Endothelial cell of umbilical vein (primary cell): ENCODE data around the gene SYT8.

ENCODE experiments used
- CTCF ChIP-seq, 2 donors: IDR thresholded peaks; 1 replicate in 1 of 2; 2 replicates in 1 of 2; pipeline ENCODE4 v1.5.1; 2011; ENCODE audit warnings: low read length in 2 of 2, mild to moderate bottlenecking in 2 of 2, moderate library complexity in 2 of 2, control low read depth in 1 of 2, inconsistent platforms in 1 of 2, low read depth in 1 of 2; ENCODE audit not compliant: insufficient read depth in 1 of 2; ENCODE audit errors: extremely low read depth in 1 of 2
- EZH2 ChIP-seq: IDR thresholded peaks from 2 replicates; pipeline ENCODE4 v1.6.1; 2012; ENCODE audit warnings: borderline replicate concordance, low read depth, mild to moderate bottlenecking, moderate library complexity, low read length, inconsistent platforms; ENCODE audit not compliant: severe bottlenecking
- GATA2 ChIP-seq: IDR thresholded peaks from 2 replicates; pipeline ENCODE4 v1.7.0; 2011; ENCODE audit warnings: low read depth, mild to moderate bottlenecking, moderate library complexity, mixed read lengths, low read length; ENCODE audit not compliant: insufficient read length, insufficient read depth
- MAX ChIP-seq: IDR thresholded peaks from 2 replicates; pipeline ENCODE4 v1.6.1; 2011; ENCODE audit not compliant: insufficient read depth, insufficient read length
- POLR2A ChIP-seq: IDR thresholded peaks from 2 replicates; pipeline ENCODE4 v1.6.1; 2012; ENCODE audit warnings: low read depth, mild to moderate bottlenecking, control low read depth, low read length
- POLR2AphosphoS5 ChIP-seq: IDR thresholded peaks from 2 replicates; pipeline ENCODE4 v1.6.1; 2012; ENCODE audit warnings: low read depth, mild to moderate bottlenecking, control low read depth, low read length, moderate library complexity; ENCODE audit not compliant: insufficient read depth

- TF ChIP-seq MAX (no peak), POLR2A (no peak), EZH2 (no peak), CTCF (IDR thresholded peaks at IDR 0.05; ENCODE audit: extremely low read depth in 1 of 2, insufficient read depth in 1 of 2, low read depth in 1 of 2, low read length in 2 of 2) (peak; percentile 91 to 98), POLR2AphosphoS5 (no peak), GATA2 (no peak)
Measured at GRCh38 chr11:1882265-1883238, 47.8 kb downstream of the SYT8 start.
